Keratinocyte (primary cell): ENCODE measurements around the gene SIM2.

Experiments
- CTCF ChIP-seq, 3 experiments: IDR thresholded peaks in 1 of 3; conservative IDR thresholded peaks in 1 of 3; optimal IDR thresholded peaks in 1 of 3; 2 replicates in 2 of 3; 3 replicates in 1 of 3; pipeline versions ENCODE3 to v1.5.1; 2011; ENCODE audit warnings: low read length in 3 of 3, mild to moderate bottlenecking in 3 of 3, moderate library complexity in 2 of 3, control low read depth in 1 of 3, inconsistent platforms in 1 of 3; ENCODE audit not compliant: insufficient read depth in 2 of 3; ENCODE audit errors: extremely low read depth in 1 of 3
- EZH2 ChIP-seq: IDR thresholded peaks from one replicate; pipeline ENCODE4 v1.6.1; 2012; ENCODE audit warnings: inconsistent platforms, mild to moderate bottlenecking, low read length, moderate library complexity

GRCh38 chr21:36725793-36726386 is 27.0 kb downstream of the SIM2 start:
- TF ChIP-seq CTCF (optimal IDR thresholded peaks at IDR 0.05 in 1 of 3, IDR thresholded peaks at IDR 0.05 in 1 of 3, conservative IDR thresholded peaks at IDR 0.05 in 1 of 3; ENCODE audit: extremely low read depth in 1 of 3, insufficient read depth in 2 of 3, low read length in 3 of 3) (no peak), EZH2 (no peak)
